Pons (tissue), 1 donor: ENCODE measurements around the gene TWNK.

Experiments
- DNase-seq: peaks from one replicate; pipeline ENCODE4 v3.0.0-alpha.2; 2016; ENCODE audit warnings: low spot score

Gene TWNK

DNA sequence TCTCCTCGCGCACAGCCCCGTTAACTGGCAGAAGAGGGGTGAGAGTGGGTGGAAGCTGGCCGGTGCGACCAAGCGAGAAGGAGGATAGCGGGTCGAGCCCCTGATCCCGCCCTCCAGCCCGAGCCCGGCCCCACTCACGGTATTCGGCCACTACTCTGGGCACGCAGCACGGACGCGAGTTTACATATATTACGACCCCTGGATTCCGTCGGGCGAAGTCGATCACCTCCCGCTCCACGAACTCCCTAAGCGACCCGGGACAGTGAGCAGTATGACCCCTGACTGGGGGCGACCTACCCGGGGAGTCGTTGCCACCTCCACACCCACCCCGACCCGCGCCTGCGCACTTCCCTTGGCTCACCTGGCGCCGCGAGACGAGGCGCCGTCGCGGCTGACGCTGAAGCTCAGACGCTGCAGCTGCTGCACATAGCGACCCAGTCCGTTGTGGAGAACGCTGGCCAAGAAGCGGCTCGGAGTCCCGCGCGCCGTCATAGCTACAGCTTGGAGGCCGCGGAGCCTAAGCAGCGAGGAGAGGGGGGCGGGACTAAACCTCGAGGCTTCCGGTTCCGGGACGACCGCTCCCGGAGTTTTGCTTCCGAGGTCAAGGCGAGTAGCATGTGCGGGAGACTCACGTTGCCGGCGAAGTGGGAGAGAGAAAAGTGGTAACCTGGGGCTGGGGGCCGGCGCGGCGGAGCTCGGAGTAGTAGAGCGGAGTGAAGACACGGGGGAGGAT is at the start of gene TWNK, which contains the start of gene MRPL43:
Gene TWNK (plus strand): TSS at position 592 of the 733 bp plus-strand sequence. CDS start 668 bp downstream, outside the sequence.
Gene MRPL43 (minus strand): TSS at position 546 of the 733 bp plus-strand sequence. CDS start 54 bp downstream, at position 492.
- peak; percentile 85 for DNase-seq

DNA sequence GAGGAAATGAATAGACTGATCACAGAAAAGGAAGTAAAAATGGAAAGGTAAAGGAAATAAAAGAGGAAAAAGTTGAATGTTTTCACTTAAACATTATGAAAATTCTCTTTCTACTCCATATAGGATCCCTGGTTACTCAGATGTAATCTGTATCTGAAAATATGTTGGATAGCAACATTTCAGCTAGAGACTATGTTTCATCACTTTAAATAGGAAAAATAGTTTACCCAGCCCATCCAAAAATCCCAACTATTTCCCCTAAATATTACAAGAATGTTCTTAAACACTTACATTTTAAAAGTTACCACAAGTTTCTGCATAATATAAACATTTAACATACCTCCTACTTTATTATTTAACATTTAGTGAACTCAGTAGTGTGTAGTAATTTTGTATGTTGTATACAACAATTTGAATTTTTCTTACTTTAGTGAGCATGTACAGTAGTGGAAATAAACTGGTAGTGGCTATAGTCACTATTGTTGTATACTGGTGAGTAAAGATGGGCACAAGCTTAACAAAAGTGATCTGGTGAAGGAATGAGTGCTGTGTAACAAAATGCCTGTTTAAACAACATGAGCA is 47.5 kb upstream of the TWNK start:
- no peak for DNase-seq

DNA sequence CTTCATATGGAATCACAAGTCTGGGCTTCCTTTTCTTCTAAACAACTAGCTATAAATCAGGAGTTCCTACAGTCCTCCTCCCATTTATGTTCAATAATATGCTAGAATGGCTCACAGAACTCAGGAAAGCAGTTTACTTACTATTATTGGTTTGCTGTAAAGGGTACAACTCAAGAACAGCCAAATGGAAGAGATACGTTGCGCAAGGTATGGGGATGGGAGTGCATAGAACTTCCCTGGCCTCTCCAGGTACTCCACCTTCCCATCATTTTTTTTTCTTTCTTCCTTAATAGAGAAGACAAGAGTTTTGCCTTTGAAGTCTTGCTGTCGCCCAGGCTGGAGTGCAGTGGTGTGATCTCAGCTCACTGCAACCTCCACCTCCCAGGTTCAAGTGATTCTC is 45.1 kb upstream of the TWNK start:
- no peak for DNase-seq

DNA sequence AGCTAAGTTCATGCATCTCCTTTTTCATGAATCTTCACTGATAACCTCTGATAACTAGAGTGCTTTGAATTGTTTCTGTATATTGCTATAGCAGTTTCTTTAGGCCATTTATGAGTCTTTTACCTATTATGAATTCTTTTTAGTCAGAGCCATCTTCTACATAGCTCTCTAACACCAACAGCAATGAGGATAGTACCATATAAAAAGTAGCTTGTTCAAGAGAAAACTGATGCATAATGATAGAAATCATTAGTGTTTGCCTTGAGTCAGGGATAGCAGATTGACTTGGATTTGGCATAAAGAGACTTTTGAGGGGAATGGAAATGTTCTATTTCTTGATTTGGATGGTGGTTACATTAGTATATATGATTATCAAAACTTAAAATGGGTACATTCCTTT is 43.8 kb upstream of the TWNK start:
- no peak for DNase-seq

DNA sequence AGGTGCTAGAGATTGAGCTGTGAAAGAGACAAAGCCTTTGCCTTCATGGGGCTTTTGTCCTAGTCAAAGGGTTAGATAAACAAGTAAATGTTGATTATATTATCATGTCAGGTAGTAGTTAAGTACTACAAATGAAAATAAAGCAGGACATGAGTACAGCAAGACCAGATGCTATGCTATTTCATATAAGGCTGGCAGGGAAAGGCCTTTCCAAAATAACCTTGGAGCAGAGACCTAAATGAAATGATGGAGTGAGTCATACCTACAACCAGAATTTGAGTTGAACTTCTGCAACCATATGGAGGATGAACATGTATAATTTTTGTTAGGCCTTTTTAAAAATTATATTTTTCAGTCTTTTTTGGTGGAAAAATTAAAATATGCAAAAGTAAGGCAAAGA is 41.6 kb upstream of the TWNK start:
- DNase-seq, result no peak

DNA sequence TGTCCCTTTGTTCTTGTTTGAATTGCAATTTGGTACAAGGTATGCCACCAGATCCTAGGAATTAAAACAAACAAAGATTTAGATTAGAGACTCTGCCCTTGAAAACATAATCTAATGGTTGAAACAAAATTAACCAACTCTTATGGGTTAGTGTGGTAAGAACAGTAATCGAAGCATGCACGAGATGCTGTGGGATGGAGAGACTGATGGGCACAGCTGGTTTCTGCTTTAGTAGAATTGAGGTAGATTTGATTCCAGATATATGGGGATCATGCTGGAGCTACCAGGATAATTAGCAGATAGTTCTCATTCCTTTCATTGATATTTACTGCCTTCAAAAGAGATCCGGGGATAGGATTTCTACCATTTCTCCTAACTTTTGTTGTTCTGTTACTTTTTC is 38.4 kb upstream of the TWNK start:
- DNase-seq, result no peak

DNA sequence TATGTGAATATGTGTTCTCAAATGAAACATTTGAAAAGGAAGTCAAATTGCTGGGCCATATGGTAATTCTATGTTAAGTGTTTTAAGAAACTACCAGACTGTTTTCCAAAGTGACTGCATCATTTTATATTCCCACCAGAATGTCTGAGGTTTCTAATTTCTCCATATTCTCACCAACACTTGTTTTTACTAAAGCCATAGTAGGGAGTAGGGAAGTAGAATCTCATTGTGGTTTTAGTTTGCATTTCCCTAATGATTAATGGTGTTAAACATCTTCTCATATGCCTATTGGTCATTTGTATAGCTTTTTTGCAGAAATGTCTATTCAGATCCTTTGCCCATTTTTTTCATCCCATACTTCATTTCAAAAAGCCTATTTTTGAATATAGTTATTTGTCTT is 27.1 kb upstream of the TWNK start:
- no peak for DNase-seq

DNA sequence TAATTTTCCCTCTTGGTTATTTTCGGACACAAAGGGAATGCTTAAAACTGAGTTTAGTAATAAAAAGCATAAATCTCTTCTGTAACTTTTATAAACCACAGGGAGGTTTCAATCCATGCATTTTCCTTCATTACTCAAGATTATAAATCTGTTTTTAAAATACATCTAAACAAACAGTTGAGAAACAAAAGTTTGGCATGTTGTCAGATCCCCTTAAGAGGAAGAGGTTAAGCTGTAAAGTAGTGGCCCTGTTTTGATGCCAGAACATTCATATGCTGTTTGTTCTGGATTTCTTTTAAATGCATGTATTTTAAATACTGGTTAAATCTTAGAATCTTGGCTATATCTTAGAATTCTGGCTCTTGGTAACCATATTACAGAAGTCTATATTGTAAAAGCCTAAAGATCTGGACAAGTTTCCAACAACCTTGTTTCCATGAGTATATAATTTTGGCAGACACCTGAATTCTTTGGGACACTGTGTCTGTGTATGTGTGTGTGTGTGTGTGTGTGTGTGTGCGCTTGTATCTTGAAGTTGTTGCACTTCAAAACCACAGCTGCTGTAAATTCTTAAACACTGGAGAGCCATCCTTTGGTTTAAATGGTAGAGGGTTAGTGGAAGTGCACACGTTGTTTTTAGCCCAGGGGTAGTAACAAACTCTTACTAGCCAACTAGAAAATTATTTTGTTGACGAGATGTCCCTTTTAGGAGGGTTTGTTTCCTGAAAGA is 24.8 kb upstream of the TWNK start:
- no peak for DNase-seq

DNA sequence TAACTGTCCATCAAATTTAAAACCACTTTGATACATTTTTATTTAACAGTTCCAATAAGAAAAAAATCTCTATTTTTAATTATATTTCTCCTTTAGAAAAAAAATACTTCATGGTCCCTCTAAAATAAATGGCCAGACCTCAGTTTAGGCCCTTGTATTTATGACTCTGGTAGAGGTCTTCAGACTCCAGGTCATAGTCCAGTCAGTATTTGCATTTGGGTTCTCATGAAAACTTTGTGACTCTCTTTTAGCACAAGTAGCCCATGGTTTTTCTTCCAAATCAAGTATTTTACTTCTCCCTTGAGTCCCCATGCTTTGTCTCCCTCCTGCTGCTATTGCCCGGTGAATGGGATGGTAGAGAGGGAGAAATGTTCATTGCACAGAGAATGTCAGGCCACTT is 23.5 kb upstream of the TWNK start:
- DNase-seq, result no peak

DNA sequence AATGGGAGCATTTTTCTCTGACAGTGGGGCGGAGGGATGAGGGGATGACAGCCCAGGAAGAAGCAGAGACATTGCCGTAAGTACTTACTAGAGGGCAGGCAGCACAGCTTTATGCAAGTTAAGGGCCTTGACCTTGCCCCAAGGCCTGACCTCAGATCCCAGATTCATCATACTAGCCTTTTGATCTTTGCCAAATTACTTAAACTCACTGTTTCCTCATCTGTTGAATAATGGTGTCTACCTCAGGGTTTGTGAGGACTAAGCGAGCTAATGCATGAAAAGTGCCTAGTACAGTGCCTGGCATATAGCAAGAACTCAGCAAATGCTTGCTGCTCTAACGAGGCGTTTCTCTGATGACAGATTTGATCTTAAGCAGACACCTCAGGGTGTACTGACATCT is 21.5 kb upstream of the TWNK start:
- DNase-seq, result no peak

DNA sequence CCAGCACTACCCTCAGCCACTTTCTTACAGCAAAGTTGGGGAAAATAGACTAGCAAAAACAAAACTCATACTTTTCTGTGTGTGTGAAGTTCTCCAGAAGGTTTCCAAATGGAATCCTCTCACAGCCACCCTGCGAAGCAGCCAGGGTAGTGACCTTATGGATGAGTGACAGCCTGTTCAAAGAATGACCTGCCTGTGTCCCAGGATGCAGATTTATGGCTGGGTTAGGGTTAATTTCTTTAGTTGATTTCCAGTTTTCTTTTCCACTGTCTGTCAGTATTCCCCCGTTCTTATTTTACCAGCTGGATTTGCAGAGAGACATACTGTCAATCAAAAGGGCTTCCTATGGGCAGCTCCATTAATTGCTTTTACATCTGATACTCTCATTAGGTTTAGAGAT is 20.5 kb upstream of the TWNK start:
- DNase-seq, result no peak

DNA sequence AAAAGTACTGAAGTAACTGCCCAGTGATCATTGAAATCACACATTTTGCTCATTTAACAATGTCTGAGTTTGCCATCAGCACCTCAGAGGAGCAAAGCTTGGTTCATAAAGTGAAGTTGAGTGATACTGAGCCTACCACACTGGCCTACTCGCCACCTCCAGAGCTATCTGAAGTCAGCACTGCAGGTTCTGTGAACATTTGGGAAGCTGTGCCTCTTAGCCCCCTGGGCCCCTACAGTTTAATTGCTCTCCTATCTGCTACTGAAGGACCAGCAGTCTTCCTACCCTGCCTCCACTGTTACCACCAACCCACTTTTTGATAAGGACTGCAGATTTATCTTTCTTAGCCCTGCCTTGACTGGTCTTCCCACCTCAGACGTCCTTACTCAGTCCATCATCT is 20.0 kb upstream of the TWNK start:
- DNase-seq, result no peak

DNA sequence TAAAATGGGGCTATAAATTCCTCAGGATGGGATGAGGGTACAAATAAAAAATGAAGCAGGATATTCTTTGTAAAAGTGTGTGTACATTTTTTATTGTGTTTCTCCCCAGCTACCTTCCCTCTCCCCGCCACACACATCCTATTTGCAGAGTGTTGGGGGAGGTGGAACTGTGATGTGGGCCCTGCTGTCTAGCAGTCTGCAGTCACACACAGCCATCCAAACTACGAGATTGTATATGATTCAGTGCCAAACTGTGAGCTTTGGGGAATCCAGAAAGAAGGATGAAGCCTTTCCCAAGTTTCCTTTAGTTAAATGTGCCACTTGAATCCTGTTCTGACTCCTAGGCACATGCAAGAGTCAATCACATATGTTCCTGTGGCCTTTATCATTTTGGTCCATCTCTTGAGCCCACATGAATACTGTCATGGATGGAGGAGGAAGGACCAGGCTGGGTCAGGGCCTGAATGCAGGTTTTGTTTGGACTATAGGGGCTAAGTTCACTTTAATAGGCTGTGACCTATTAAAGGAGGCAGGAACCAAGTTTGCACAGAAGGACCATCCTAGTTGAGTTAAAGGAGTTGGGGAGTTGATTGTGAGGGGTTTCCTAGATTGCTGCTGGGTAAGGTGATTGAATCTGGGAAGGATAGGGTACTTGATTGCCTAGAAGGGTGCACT is 19.1 kb upstream of the TWNK start:
- no peak for DNase-seq

DNA sequence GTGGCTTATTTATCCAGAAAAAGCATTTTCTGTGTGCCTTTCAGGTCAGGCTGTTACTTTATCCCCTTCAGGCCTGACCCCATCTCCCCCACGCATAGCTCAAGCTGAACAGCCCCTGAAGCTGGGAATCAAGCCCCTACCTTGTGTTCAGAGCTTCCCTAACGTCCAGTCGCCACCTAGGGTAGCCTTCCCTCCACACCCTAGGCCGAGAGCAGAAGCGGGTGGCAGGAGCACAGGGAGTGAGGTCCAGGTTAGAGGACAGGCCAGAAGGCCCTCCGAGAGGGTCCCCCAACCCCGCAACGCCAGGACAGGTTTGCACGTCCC is 18.5 kb upstream of the TWNK start:
- no peak for DNase-seq

DNA sequence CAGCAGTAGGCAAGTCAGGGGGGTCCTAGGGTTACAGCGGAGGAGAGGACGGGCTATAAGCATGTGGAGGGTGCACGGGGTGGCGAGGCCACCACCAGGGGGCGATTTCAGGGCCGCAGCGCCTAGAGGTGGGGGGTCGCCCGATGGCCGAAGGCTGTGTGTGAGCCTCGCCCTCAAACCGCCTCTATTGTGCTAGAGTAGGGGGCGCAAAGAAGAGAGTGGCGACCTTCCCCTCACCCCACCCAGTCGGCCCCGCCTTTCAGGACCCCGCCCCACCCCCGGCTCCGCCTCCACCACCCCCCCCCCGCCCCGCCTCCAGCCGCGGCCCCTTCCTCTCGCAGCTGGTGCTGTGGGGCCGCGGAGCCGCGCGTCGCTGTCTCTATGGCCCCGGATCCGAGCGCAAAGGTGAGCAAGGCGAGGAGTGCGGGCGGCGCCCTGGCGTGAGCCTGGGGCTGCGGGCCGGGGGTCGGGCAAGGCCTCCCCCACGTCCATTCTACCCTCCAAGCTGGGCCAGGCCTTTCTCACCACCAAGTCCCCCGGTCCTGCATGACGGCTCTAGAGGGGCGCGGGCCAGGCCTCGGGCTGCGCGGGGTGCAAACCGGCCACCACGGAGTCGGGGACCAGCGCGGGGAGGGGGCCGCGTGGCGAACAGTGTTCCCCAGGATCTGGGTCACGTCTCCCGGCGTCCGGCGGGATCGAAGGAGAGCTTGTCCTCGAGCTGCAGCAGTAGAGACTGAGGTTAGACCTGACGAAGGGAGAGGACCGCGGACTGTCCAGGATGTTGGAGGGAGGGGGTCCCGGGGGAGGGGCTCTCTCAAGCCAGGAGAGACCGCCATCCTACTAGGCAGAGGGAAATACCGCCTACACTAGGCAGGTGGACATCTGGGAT is 17.9 kb upstream of the TWNK start, which contains the start of gene SEMA4G:
Gene SEMA4G (plus strand): TSS at position 318 of the 889 bp plus-strand sequence. CDS start 3,409 bp downstream, outside the sequence.
- no peak for DNase-seq

DNA sequence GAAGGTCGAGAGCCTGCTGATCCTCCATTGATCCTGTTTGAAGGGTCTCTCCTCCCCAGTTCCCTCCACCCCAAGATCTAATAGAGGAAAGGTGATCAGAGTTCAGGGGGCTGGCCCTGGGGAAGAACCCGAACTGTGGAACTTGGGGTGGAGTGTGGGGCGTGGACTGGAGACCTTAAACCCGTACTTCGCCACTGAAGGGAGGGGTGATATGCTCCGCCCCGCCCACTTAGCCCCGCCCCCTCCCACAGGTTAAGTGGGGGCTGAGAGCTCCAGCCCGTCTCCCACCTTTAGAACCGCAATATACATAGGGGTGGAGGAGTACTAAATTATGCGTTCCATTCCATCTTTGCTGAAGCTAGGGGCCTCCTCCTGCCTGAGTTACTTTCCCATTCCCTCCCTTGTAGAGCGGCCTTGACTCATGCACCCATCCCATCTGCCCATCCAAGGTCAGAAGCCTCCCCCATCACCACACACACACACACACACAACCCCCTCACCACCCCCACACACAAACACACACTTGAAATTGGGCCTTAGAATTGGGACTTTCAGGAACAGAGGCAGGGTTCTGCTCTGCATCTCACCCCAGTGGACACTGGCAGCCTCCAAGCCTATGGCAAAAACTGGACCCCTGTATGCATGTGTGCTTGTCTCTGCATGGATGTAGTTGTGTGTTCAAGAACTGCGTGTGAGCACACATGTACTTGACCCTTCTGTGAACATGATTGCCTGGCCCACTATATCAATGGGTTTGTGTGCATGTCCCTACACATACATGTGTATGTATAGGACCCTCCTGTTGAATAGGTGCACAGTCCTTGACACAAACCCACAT is 17.0 kb upstream of the TWNK start:
- no peak for DNase-seq

DNA sequence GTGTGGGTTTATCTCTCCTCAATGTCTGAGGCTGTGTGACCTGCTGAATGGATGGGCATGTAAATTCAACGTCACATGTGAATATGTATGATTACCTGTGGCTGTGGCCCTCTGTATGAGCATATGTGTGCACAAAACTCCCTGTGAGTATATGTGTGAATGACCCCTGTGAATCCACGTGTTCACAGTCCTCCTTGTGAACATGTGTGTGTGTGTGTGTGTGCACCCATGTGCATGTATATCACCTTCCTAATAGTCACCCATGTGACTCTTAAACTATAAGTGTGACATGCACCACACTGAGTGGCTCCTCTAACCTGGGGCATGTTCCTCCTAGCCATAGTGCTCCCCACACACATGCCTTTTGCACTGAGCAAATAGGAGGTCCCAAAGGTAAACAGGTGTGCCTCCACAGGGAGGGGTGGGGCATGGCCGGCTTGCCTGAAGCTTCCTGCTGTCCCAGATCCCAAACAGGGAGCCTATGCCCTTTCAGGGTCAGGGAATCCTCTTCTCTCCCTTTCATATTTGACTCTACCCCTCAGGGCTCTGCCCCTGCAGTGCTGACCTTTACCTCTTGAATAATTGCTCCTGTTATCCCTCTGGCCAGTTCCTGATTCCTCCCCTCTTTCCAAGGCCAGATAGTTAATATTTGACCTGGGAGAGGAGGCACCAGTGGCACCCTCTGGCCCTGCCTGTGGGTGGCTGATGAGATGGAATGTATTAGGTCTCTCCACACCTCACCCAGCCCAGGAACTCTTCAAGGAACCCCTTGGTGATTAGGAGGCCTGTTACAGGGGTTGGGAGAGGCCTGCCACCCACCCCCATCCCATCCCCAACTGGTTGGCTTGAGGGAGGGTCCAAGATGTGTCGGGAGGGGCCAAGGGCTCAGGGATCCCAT is 16.2 kb upstream of the TWNK start:
- no peak for DNase-seq

DNA sequence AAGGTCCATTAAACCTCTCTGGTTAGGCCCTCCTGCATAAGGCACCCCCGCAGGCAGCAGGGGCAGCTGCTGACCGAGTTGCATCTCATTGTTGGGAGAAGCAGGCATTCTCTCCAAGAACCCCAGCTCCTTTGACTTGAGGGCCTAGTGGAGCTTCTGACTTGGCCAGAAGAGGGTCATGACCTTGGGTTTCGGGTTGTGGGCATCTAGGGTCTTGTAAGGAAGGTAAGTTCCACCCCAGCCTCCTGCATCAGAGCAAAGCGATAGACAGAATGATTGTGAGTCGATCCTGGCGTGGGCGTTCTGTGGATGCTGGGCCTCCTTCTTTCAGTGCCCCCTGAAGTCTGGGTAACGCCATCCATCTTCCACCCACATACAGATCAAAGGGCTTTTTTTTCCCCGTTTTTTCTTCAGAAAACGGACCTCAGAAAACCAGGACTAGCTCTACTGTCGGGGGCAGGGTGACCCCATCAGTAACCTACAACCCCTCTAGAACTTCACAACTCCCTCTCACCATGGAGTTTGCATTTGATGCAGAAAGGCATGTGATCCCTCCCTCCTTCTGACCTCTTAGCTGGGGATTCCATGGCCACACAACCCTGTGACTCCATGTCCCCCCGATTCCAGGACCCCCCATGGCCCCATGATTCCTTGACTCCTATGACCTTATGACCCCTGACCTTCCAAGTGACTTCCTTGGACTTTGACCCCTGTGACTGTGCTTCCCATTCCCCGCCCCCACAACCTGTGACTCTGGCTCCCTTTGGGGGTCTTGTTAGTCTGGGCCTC is 15.0 kb upstream of the TWNK start:
- no peak for DNase-seq
